ENCODE measurements around the gene ACVR1. TPM values are rescaled to one million over a fixed set of nuclear protein-coding genes. Genes with fewer than 3 reads are reported as not detected.

Gene ACVR1
- total and polyA plus RNA-seq, 4 donors = 21.1 to 24.8 (median 23.2) TPM

DNA sequence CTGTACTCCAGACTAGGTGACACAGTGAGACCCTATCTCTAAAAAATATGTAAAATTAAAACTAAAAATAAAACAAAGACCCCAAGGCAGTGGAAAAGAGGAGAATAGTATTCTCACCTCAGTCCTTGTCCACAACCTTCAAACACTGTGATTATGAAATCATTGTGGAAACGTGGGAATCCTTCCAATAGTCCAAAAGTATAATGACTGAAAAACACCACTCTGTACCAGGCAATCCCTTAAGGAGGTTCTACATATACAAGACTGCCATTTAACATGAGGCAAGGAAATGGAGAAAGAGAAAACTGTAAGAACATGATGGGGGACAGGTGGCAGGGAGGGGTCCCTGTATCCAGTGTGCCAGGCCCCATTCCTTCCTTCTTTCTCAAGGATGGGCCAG lies 66.1 kb downstream of the ACVR1 start:
- Histone ChIP-seq H3K4me3 (ENCODE audit: low read depth, low read length) (no peak overlapping the region), H3K36me3 (ENCODE audit: control insufficient read depth, insufficient read depth, low read length) (no peaks in the 10 kb centered on the region), H3K27ac (ENCODE audit: low read depth, low read length) (no peak overlapping the region), H3K9me3 (ENCODE audit: control insufficient read depth, insufficient read depth, low read length) (no peaks in the 10 kb centered on the region), H3K4me1 (ENCODE audit: control insufficient read depth, insufficient read depth, low read length) (no peaks in the 10 kb centered on the region), H3K27me3 (ENCODE audit: control insufficient read depth, insufficient read depth, low read length) (no peaks in the 10 kb centered on the region)
- WGBS (ENCODE audit: insufficient coverage) = no CpG with 5 or more reads among the region's 1 CpG
- DNase-seq (ENCODE audit: low read depth in 4 of 6, low spot score in 6 of 6) = no peak

DNA sequence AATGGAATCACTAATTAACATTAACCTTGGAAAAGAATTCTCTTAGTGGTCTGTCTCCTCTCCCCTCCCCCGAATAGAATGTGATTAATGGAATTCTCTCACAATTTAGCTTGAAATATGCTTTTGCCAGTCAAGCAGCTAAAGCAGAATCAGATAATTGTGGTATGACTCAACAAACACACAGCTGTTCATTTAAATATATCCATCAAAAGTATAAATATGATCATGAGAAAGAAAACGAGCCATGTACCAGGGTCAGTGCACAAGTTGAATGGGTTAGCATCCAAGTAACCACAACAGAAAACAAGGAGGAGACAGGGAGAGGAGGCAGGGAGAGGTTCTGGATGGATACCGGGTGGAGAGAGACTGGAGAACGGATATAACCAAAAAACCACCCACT lies 66.9 kb downstream of the ACVR1 start:
- no peak overlapping the region for H3K27ac ChIP-seq (ENCODE audit: low read depth, low read length)
- no peaks in the 10 kb centered on the region for H3K9me3 ChIP-seq (ENCODE audit: control insufficient read depth, insufficient read depth, low read length)
- no peaks in the 10 kb centered on the region for H3K4me1 ChIP-seq (ENCODE audit: control insufficient read depth, insufficient read depth, low read length)
- DNase-seq (ENCODE audit: low read depth in 4 of 6, low spot score in 6 of 6) = no peak
- no peaks in the 10 kb centered on the region for H3K27me3 ChIP-seq (ENCODE audit: control insufficient read depth, insufficient read depth, low read length)
- no peaks in the 10 kb centered on the region for H3K36me3 ChIP-seq (ENCODE audit: control insufficient read depth, insufficient read depth, low read length)
- no CpG with 5 or more reads among the region's 4 CpGs for WGBS (ENCODE audit: insufficient coverage)
- H3K4me3 ChIP-seq (ENCODE audit: low read depth, low read length) = no peak overlapping the region

DNA sequence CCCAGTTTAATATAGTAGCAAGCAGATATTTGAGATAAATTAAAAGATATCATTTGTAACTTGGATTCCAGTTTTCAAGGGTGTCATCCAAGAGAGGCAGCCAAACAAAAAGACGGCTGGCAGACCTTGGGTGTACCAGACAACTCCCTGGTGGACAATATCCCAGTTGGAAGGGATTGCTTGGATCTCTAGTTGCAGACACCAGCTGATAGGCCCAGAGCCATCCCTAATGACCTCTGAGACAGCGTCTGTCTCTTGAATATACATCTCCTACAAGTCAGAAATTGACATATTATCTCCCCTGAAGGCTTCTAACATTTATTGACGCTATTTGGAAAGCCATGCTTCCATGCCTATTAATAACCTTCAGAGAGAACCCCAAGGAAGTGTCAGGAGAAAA lies 67.7 kb downstream of the ACVR1 start:
- WGBS (ENCODE audit: insufficient coverage) = 39% methylated on average over 2 of the region's 3 CpGs
- Histone ChIP-seq H3K9me3 (ENCODE audit: control insufficient read depth, insufficient read depth, low read length) (no peaks in the 10 kb centered on the region), H3K27ac (ENCODE audit: low read depth, low read length) (no peak overlapping the region), H3K4me3 (ENCODE audit: low read depth, low read length) (no peak overlapping the region), H3K4me1 (ENCODE audit: control insufficient read depth, insufficient read depth, low read length) (no peaks in the 10 kb centered on the region), H3K36me3 (ENCODE audit: control insufficient read depth, insufficient read depth, low read length) (no peaks in the 10 kb centered on the region), H3K27me3 (ENCODE audit: control insufficient read depth, insufficient read depth, low read length) (no peaks in the 10 kb centered on the region)
- DNase-seq (ENCODE audit: low read depth in 4 of 6, low spot score in 6 of 6) = no peak

DNA sequence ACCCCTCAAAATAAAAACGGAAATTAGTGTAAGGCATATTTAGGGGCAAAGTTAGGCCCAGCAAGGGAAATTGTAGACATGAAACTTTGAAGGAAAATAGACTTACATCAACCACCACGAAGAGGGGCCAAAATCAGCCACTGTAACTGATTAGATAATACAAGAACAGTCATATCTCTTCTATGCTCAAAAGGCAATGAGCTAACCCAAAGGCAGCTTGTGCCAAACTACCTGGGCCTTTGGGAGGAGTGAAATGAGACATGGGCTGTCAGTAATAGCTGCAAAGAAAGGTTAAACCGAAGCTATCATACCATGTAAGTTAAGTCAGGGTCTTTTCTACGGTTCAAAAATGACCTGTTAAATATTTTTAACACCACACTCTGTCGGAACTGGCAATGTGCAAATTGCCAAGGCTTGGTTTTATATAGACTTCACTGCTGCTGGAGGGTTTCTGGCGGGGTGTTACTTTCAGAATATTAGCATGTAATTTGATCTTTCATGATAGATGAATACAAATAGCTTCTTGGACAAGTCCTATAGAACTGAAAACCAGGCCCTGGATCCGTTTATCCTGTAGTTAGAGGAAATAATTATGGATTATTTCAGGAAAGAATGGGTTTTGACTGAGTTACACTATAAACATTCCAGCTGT lies 69.6 kb downstream of the ACVR1 start:
- H3K27me3 ChIP-seq (ENCODE audit: control insufficient read depth, insufficient read depth, low read length) = no peaks in the 10 kb centered on the region
- no peaks in the 10 kb centered on the region for H3K36me3 ChIP-seq (ENCODE audit: control insufficient read depth, insufficient read depth, low read length)
- WGBS (ENCODE audit: insufficient coverage) = no CpG with 5 or more reads among the region's 7 CpGs
- H3K27ac ChIP-seq (ENCODE audit: low read depth, low read length) = no peak overlapping the region
- H3K4me1 ChIP-seq (ENCODE audit: control insufficient read depth, insufficient read depth, low read length) = no peaks in the 10 kb centered on the region
- no peak overlapping the region for H3K4me3 ChIP-seq (ENCODE audit: low read depth, low read length)
- no peaks in the 10 kb centered on the region for H3K9me3 ChIP-seq (ENCODE audit: control insufficient read depth, insufficient read depth, low read length)
- DNase-seq (ENCODE audit: low read depth in 4 of 6, low spot score in 6 of 6) = no peak

DNA sequence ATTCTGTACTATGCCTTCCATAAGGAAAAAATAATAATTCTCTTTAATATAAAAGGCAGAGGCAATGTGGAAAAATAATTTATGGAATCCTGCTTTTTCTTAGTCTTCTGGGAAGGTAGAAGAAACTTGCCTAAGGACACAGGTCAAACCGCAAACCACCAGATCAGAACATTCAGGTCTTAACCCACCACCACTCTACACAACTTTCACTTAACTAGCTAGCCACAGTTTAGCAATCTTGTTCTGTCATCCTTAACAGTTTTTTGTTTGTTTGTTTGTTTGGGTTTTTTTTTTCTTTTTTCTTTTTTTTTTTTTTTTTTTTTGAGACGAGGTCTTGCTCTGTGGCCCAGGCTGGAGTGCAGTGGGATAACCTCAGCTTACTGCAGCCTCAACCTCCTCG lies 70.6 kb downstream of the ACVR1 start:
- no CpG with 5 or more reads among the region's 3 CpGs for WGBS (ENCODE audit: insufficient coverage)
- DNase-seq (ENCODE audit: low read depth in 4 of 6, low spot score in 6 of 6) = no peak
- no peaks in the 10 kb centered on the region for H3K36me3 ChIP-seq (ENCODE audit: control insufficient read depth, insufficient read depth, low read length)
- no peaks in the 10 kb centered on the region for H3K4me1 ChIP-seq (ENCODE audit: control insufficient read depth, insufficient read depth, low read length)
- no peaks in the 10 kb centered on the region for H3K27me3 ChIP-seq (ENCODE audit: control insufficient read depth, insufficient read depth, low read length)
- H3K4me3 ChIP-seq (ENCODE audit: low read depth, low read length) = no peak overlapping the region
- H3K27ac ChIP-seq (ENCODE audit: low read depth, low read length) = no peak overlapping the region
- H3K9me3 ChIP-seq (ENCODE audit: control insufficient read depth, insufficient read depth, low read length) = no peaks in the 10 kb centered on the region

DNA sequence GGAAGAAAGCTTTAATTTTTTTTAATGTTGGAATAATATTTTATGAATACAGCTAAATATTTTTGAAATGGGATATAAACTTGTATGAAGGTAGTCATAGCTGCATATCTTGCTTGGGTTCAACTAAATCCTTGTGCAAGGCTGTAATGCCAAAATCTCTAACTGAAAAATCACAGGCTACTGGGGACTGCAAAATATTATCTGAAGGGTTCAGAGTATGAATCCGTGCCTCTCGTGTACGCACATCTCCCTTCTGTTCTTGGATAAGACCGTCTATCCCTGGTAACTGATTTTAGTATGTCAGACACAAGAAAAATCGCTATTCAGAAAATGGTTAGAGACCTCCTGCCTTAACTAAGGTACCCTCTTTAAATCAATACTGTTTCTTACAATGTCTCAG lies 71.8 kb downstream of the ACVR1 start:
- no peak overlapping the region for H3K27ac ChIP-seq (ENCODE audit: low read depth, low read length)
- H3K9me3 ChIP-seq (ENCODE audit: control insufficient read depth, insufficient read depth, low read length) = no peaks in the 10 kb centered on the region
- no peaks in the 10 kb centered on the region for H3K27me3 ChIP-seq (ENCODE audit: control insufficient read depth, insufficient read depth, low read length)
- H3K4me3 ChIP-seq (ENCODE audit: low read depth, low read length) = no peak overlapping the region
- H3K36me3 ChIP-seq (ENCODE audit: control insufficient read depth, insufficient read depth, low read length) = no peaks in the 10 kb centered on the region
- H3K4me1 ChIP-seq (ENCODE audit: control insufficient read depth, insufficient read depth, low read length) = no peaks in the 10 kb centered on the region
- no peak for DNase-seq (ENCODE audit: low read depth in 4 of 6, low spot score in 6 of 6)
- WGBS (ENCODE audit: insufficient coverage) = 94% methylated on average over 3 of the region's 5 CpGs

DNA sequence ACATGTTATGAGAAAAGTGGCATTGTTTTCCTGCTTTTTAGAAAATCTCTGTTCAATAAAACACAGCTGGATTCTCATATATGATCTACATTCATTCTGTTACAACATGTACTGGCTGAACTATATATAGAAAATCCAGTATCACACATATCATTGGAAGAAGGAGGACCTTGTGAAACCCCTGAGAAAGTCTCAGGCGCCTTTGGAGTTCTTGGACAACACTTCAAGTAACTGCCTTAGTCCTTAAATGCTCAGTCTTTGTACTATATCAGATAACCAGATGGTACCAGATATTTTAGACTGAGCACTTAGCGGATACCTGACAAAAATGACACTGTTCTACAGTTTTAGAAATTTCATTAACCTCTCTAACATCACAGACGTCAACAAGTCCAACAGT lies 72.2 kb downstream of the ACVR1 start:
- WGBS (ENCODE audit: insufficient coverage) = 86% methylated on average over 1 of the region's 3 CpGs
- no peaks in the 10 kb centered on the region for H3K4me1 ChIP-seq (ENCODE audit: control insufficient read depth, insufficient read depth, low read length)
- no peaks in the 10 kb centered on the region for H3K9me3 ChIP-seq (ENCODE audit: control insufficient read depth, insufficient read depth, low read length)
- DNase-seq (ENCODE audit: low read depth in 4 of 6, low spot score in 6 of 6) = no peak
- H3K27me3 ChIP-seq (ENCODE audit: control insufficient read depth, insufficient read depth, low read length) = no peaks in the 10 kb centered on the region
- H3K36me3 ChIP-seq (ENCODE audit: control insufficient read depth, insufficient read depth, low read length) = no peaks in the 10 kb centered on the region
- H3K27ac ChIP-seq (ENCODE audit: low read depth, low read length) = no peak overlapping the region
- no peak overlapping the region for H3K4me3 ChIP-seq (ENCODE audit: low read depth, low read length)

DNA sequence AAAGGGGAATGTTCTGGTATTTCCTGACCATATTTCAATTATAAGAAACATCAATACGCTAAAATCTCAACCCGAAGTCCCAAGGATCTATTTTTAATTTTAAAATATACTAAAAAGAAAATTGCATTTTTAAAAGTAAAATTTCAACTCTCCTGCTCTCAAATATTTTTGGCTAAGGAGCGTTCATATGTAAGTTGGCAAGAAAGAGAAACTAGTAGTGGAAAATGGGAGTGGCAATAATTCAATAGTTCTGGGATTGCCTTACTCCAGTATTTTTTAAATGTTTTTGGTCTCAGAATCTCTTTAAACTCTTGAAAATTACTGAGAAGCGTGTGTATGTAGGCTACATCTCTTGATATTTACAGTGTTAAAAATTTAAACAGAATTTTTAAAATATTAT lies 72.7 kb downstream of the ACVR1 start:
- no peaks in the 10 kb centered on the region for H3K9me3 ChIP-seq (ENCODE audit: control insufficient read depth, insufficient read depth, low read length)
- no CpG with 5 or more reads among the region's 4 CpGs for WGBS (ENCODE audit: insufficient coverage)
- no peaks in the 10 kb centered on the region for H3K36me3 ChIP-seq (ENCODE audit: control insufficient read depth, insufficient read depth, low read length)
- H3K4me1 ChIP-seq (ENCODE audit: control insufficient read depth, insufficient read depth, low read length) = no peaks in the 10 kb centered on the region
- no peak overlapping the region for H3K27ac ChIP-seq (ENCODE audit: low read depth, low read length)
- no peaks in the 10 kb centered on the region for H3K27me3 ChIP-seq (ENCODE audit: control insufficient read depth, insufficient read depth, low read length)
- no peak overlapping the region for H3K4me3 ChIP-seq (ENCODE audit: low read depth, low read length)
- DNase-seq (ENCODE audit: low read depth in 4 of 6, low spot score in 6 of 6) = no peak

DNA sequence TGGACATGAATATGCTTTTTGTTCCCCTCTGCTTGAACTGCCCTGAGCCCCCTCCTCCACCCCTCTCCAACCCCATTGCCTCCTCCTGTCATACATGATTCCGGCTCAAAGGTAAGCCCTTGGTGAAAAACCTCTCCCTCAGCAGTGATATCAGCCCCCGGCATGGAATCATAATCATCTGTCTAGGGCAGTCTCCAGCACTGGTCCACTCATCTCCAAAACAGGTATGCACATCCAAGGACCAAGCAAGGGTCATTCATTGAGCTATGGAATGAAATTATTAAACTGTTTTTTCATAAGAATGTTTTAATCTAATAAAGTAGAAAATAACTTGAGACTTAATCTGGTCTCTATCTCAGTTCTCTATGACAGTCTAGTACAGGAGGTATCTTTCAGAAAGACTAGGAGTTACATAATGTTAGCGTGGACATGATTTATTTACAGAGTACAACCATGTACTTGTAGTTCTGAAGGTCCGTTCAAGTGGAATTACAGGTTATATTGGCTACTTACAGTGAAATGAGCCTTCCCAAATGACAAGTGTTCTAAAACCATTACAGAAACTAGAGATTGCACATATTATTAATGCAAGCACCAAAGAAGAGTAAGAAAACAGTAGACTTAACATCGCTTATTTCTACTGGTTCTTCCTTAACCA lies 75.2 kb downstream of the ACVR1 start:
- no peak overlapping the region for H3K27ac ChIP-seq (ENCODE audit: low read depth, low read length)
- 100% methylated on average over 2 of the region's 5 CpGs for WGBS (ENCODE audit: insufficient coverage)
- no peaks in the 10 kb centered on the region for H3K36me3 ChIP-seq (ENCODE audit: control insufficient read depth, insufficient read depth, low read length)
- no peaks in the 10 kb centered on the region for H3K27me3 ChIP-seq (ENCODE audit: control insufficient read depth, insufficient read depth, low read length)
- H3K9me3 ChIP-seq (ENCODE audit: control insufficient read depth, insufficient read depth, low read length) = no peaks in the 10 kb centered on the region
- no peaks in the 10 kb centered on the region for H3K4me1 ChIP-seq (ENCODE audit: control insufficient read depth, insufficient read depth, low read length)
- DNase-seq (ENCODE audit: low read depth in 4 of 6, low spot score in 6 of 6) = no peak
- H3K4me3 ChIP-seq (ENCODE audit: low read depth, low read length) = no peak overlapping the region

DNA sequence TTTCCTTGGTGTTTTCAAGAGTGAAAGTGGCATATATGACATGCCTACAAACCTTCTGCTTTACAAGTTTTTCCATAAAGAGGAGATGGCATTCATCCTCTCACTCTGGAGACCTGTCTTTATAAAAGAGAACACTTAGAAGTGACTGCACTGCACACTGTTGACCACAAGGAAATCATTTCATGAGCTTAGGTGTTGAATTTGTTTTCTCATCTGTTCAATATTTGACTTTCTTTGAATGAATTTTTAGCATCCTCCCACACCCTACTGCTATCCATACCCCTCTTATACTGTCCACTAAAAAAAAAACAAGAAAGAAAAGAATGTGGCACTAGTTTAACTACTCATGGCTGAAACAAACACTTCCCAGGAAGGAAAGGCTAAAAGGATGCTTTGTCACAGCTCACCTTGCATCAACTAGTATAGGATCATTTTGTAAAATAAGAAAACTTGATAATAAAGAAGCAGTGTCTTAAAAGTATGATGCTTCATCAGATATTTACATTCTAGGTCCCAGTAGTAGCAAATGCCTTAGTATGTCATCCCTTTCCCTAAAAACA lies 83.0 kb downstream of the ACVR1 start:
- Histone ChIP-seq H3K27me3 (ENCODE audit: control insufficient read depth, insufficient read depth, low read length) (no peaks in the 10 kb centered on the region), H3K36me3 (ENCODE audit: control insufficient read depth, insufficient read depth, low read length) (no peaks in the 10 kb centered on the region), H3K4me1 (ENCODE audit: control insufficient read depth, insufficient read depth, low read length) (peaks cover 6% of the 10 kb centered on the region), H3K4me3 (ENCODE audit: low read depth, low read length) (no peak overlapping the region), H3K9me3 (ENCODE audit: control insufficient read depth, insufficient read depth, low read length) (no peaks in the 10 kb centered on the region), H3K27ac (ENCODE audit: low read depth, low read length) (no peak overlapping the region)
- DNase-seq (ENCODE audit: low read depth in 4 of 6, low spot score in 6 of 6) = no peak
